ENCODE measurements around the gene CD3E.

- TF ChIP-seq, protein P1, sequence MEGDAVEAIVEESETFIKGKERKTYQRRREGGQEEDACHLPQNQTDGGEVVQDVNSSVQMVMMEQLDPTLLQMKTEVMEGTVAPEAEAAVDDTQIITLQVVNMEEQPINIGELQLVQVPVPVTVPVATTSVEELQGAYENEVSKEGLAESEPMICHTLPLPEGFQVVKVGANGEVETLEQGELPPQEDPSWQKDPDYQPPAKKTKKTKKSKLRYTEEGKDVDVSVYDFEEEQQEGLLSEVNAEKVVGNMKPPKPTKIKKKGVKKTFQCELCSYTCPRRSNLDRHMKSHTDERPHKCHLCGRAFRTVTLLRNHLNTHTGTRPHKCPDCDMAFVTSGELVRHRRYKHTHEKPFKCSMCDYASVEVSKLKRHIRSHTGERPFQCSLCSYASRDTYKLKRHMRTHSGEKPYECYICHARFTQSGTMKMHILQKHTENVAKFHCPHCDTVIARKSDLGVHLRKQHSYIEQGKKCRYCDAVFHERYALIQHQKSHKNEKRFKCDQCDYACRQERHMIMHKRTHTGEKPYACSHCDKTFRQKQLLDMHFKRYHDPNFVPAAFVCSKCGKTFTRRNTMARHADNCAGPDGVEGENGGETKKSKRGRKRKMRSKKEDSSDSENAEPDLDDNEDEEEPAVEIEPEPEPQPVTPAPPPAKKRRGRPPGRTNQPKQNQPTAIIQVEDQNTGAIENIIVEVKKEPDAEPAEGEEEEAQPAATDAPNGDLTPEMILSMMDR (IDR thresholded peaks at IDR 0.05): no peak
- TF ChIP-seq POLR2A (IDR thresholded peaks at IDR 0.05): no peak
Observed at GRCh38 chr11:118343248-118343647, 38.7 kb downstream of the CD3E start.

Data from lower leg skin (tissue), 3 donors.